A673 (cell line): Measurements from ENCODE around the gene BTN2A1. TPM values are rescaled to one million over a fixed set of nuclear protein-coding genes. Genes with fewer than 3 reads are reported as not detected.

Experiments
- BruUV-seq: library from RNA; stranded (reverse); fragments of 400-500 nt; replicated peaks from 2 replicates; lab custom pipeline; 2021; lab: Mats Ljungman, UMichigan
- CTCF ChIA-PET: fragments of 300-600 bp; sonication (Branson Sonifier 250); formaldehyde crosslinking; loops from one replicate; lab custom pipeline; 2022; ENCODE audit warnings: antibody characterized with exemption; lab: Charles Lee
- POLR2A ChIA-PET: fragments of 300-600 bp; sonication (Branson Sonifier 250); formaldehyde crosslinking; loops from one replicate; lab custom pipeline; 2022; ENCODE audit warnings: antibody characterized with exemption; ENCODE audit not compliant: low non-redundant PET; lab: Charles Lee
- DNase-seq: peaks from one replicate; pipeline ENCODE4 v3.0.0-alpha.2; 2015; ENCODE audit warnings: low spot score
- H3K27ac ChIP-seq: fragments of 200-600 bp; sonication (generic); 2 replicates; pipeline ENCODE4 v1.5.1; 2016; ENCODE audit warnings: mixed run types, low read depth, mild to moderate bottlenecking, mixed read lengths, antibody characterized with exemption, low read length; ENCODE audit not compliant: poor library complexity, severe bottlenecking
- H3K27me3 ChIP-seq: fragments of 200-600 bp; sonication (generic); replicated peaks from 2 replicates; pipeline ENCODE4 v1.6.1; 2017; ENCODE audit warnings: mixed run types, low read depth, mild to moderate bottlenecking, mixed read lengths, antibody characterized with exemption, low read length; ENCODE audit not compliant: insufficient read depth, poor library complexity
- H3K36me3 ChIP-seq: fragments of 200-600 bp; sonication (generic); 2 replicates; pipeline ENCODE4 v1.6.1; 2016; ENCODE audit warnings: mixed run types, mild to moderate bottlenecking, mixed read lengths, antibody characterized with exemption, low read length; ENCODE audit not compliant: insufficient read depth, poor library complexity, severe bottlenecking
- H3K4me1 ChIP-seq: fragments of 200-600 bp; sonication (generic); 2 replicates; pipeline ENCODE4 v1.6.1; 2017; ENCODE audit warnings: mixed run types, mild to moderate bottlenecking, mixed read lengths, antibody characterized with exemption, low read length; ENCODE audit not compliant: insufficient read depth, poor library complexity, severe bottlenecking
- H3K4me3 ChIP-seq: fragments of 200-600 bp; sonication (generic); 2 replicates; pipeline ENCODE4 v1.5.1; 2016; ENCODE audit warnings: low read depth, mixed run types, mild to moderate bottlenecking, mixed read lengths, low read length; ENCODE audit not compliant: poor library complexity, severe bottlenecking
- H3K9me3 ChIP-seq: fragments of 200-600 bp; sonication (generic); 2 replicates; pipeline ENCODE4 v1.6.1; 2016; ENCODE audit warnings: mixed run types, low read depth, mild to moderate bottlenecking, mixed read lengths, antibody characterized with exemption, low read length; ENCODE audit not compliant: poor library complexity, severe bottlenecking
- EZH2 ChIP-seq: fragments of 200-600 bp; sonication (generic); IDR thresholded peaks from 2 replicates; pipeline ENCODE4 v1.6.1; 2017; ENCODE audit warnings: borderline replicate concordance, low read depth, mild to moderate bottlenecking, mixed read lengths, antibody characterized with exemption, low read length; ENCODE audit not compliant: poor library complexity, severe bottlenecking
- intact Hi-C: fragments of 100-400 bp; cut with micrococcal nuclease; formaldehyde crosslinking; loops from one replicate; pipeline ENCODE4 v1.10.0; 2022; ENCODE audit not compliant: unreplicated experiment
- total RNA-seq: library from RNA; stranded (reverse); gene quantifications from 2 replicates; pipeline ENCODE4 v1.2.3, GENCODE V29; 2021
- TF ChIP-seq, protein P1 (sequence below): fragments of 300-800, 200-600 bp; sonication (generic); conservative IDR thresholded peaks from 2 replicates; pipeline ENCODE4 v1.5.1; 2017; ENCODE audit warnings: low read depth, mild to moderate bottlenecking, antibody characterized with exemption, low read length, moderate library complexity, mixed read lengths

BTN2A1 gene
- total RNA-seq, 1 experiment from 2014 or later = 32.2 TPM

DNA sequence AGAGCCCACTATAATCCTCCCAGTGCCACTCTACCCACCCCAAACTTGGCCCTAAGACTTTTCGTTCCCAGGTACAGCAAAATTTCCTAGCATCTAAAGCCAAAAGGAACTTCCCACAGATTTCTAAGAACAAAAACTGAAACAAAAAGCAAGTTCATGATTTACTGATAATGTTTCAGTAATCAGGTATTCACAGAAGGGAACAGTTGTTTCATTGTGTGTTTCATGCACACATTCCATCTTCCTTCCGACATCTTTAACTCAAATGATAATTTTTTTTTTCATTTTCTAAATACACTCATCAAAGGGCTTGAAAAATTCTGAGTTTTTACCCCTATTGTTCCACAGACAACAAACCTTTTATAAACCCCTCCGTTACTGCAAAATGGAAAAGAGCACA, 36.4 kb downstream of the BTN2A1 start:
- ChIA-PET CTCF (no interaction called here), POLR2A (no interaction called here)
- BruUV-seq = no TSS peak
- H3K27ac ChIP-seq = no peak overlapping the region
- H3K36me3 ChIP-seq = no peaks in the 10 kb centered on the region
- no peak for TF ChIP-seq EZH2
- TF ChIP-seq, protein P1, sequence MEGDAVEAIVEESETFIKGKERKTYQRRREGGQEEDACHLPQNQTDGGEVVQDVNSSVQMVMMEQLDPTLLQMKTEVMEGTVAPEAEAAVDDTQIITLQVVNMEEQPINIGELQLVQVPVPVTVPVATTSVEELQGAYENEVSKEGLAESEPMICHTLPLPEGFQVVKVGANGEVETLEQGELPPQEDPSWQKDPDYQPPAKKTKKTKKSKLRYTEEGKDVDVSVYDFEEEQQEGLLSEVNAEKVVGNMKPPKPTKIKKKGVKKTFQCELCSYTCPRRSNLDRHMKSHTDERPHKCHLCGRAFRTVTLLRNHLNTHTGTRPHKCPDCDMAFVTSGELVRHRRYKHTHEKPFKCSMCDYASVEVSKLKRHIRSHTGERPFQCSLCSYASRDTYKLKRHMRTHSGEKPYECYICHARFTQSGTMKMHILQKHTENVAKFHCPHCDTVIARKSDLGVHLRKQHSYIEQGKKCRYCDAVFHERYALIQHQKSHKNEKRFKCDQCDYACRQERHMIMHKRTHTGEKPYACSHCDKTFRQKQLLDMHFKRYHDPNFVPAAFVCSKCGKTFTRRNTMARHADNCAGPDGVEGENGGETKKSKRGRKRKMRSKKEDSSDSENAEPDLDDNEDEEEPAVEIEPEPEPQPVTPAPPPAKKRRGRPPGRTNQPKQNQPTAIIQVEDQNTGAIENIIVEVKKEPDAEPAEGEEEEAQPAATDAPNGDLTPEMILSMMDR = no peak
- intact Hi-C loops = no loop called here
- H3K4me3 ChIP-seq = no peak overlapping the region
- no peaks in the 10 kb centered on the region for H3K9me3 ChIP-seq
- no peaks in the 10 kb centered on the region for H3K4me1 ChIP-seq
- DNase-seq = no peak
- no peaks in the 10 kb centered on the region for H3K27me3 ChIP-seq

DNA sequence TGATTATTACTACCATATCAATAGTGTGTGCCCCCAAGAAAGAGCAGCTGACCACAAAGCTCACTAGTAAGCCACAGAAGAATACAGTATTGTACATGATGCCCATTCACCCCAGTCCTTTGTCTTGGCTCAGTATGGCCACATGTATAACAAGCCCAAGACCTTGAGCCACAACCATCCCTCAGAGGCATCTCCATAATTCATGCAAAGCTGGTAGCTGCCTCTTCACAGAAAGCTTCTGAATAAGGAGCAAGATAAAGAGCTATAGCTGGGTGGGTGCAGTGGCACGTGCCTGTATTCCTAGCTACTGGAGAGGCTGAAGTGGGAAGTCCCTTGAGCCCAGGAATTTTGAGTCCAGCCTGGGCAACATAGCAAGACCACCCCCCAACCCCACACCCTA, 37.5 kb downstream of the BTN2A1 start:
- intact Hi-C loops = no loop called here
- Histone ChIP-seq H3K27ac (no peak overlapping the region), H3K4me3 (no peak overlapping the region), H3K36me3 (no peaks in the 10 kb centered on the region), H3K4me1 (no peaks in the 10 kb centered on the region), H3K9me3 (no peaks in the 10 kb centered on the region), H3K27me3 (no peaks in the 10 kb centered on the region)
- DNase-seq = no peak
- POLR2A ChIA-PET = no interaction called here
- BruUV-seq = no TSS peak
- TF ChIP-seq, protein P1 = no peak
- no peak for TF ChIP-seq EZH2
- CTCF ChIA-PET = no interaction called here

DNA sequence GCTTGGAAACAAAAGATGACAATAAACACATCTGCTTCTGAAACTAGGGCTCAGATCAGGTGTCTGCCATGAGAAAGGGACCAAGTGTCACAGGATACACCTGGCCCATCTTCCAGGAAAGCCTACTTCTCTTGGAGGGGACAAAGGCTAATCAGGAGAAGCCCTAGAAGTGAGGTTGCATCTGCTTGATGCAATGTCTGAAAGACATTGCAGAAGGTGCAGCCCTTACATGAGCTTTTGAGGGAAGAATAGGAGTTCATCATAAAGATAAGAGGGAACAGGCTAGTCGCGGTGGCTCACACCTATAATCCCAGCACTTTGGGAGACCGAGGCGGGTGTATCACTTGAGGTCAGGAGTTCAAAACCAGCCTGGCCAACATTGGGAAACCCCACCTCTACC, 39.9 kb downstream of the BTN2A1 start:
- no peak for DNase-seq
- H3K9me3 ChIP-seq = no peaks in the 10 kb centered on the region
- ChIA-PET CTCF (no interaction called here), POLR2A (no interaction called here)
- no TSS peak for BruUV-seq
- no peaks in the 10 kb centered on the region for H3K36me3 ChIP-seq
- no peak overlapping the region for H3K27ac ChIP-seq
- intact Hi-C loops = no loop called here
- no peak overlapping the region for H3K4me3 ChIP-seq
- no peaks in the 10 kb centered on the region for H3K27me3 ChIP-seq
- no peak for TF ChIP-seq EZH2
- TF ChIP-seq, protein P1 = no peak
- H3K4me1 ChIP-seq = no peaks in the 10 kb centered on the region
